GM12865 (cell line): ENCODE results near the gene CFAP161.

Source experiments
- DNase-seq: peaks from one replicate; pipeline ENCODE4 v3.0.0; 2010; ENCODE audit warnings: low read depth
- H3K4me3 ChIP-seq: 2 replicates; pipeline ENCODE4 v1.5.1; 2011; ENCODE audit warnings: mild to moderate bottlenecking, low read depth, low read length, control low read depth
- CTCF ChIP-seq: IDR thresholded peaks from 2 replicates; pipeline ENCODE4 v1.5.1; 2011; ENCODE audit warnings: low read length, control low read depth, low read depth, inconsistent platforms; ENCODE audit not compliant: insufficient read depth; ENCODE audit errors: missing control alignments

The CFAP161 gene

GRCh38 chr15:81097890-81098280, 36.2 kb upstream of the CFAP161 start:
- TF ChIP-seq CTCF: no peak
- DNase-seq: no peak
- H3K4me3 ChIP-seq: no peak overlapping the region

GRCh38 chr15:81098349-81098748, 35.7 kb upstream of the CFAP161 start:
- no peak for TF ChIP-seq CTCF
- no peak for DNase-seq
- H3K4me3 ChIP-seq: no peak overlapping the region

- no peak overlapping the region for H3K4me3 ChIP-seq
- no peak for TF ChIP-seq CTCF
- DNase-seq: no peak
These were observed 35.0 kb upstream of the CFAP161 start for GRCh38 chr15:81098861-81099651.

- no peak for DNase-seq
- no peak overlapping the region for H3K4me3 ChIP-seq
- no peak for TF ChIP-seq CTCF
These were observed 31.9 kb upstream of the CFAP161 start for GRCh38 chr15:81101894-81102815.

- DNase-seq: no peak
- no peak overlapping the region for H3K4me3 ChIP-seq
- no peak for TF ChIP-seq CTCF
These were observed 30.2 kb upstream of the CFAP161 start for GRCh38 chr15:81103857-81104256.

GRCh38 chr15:81105545-81105944, 28.5 kb upstream of the CFAP161 start:
- no peak for TF ChIP-seq CTCF
- no peak overlapping the region for H3K4me3 ChIP-seq
- no peak for DNase-seq
